Smooth muscle cell of the brain vasculature (primary cell): ENCODE measurements around the gene KLHL42.
A peak's percentile ranks its signal among the peaks of the same experiment; 100 is the strongest.
"Not testable (repeated sequence)": the region's sequence is repeated elsewhere in the genome, so short reads cannot be mapped to it uniquely, and the experiment has no call there.

ENCODE experiments used
- DNase-seq: peaks from one replicate; pipeline ENCODE4 v3.0.0-alpha.2; 2012; ENCODE audit warnings: low read depth, low spot score

Gene KLHL42

GRCh38 chr12:27817766-27818165 is 37.7 kb downstream of the KLHL42 start:
- DNase-seq, result no peak

GRCh38 chr12:27818401-27818918 is 38.4 kb downstream of the KLHL42 start:
- no peak for DNase-seq

GRCh38 chr12:27820564-27820963 is 40.5 kb downstream of the KLHL42 start:
- no peak for DNase-seq

GRCh38 chr12:27821259-27821973 is 41.4 kb downstream of the KLHL42 start:
- peak; percentile 41 for DNase-seq

- DNase-seq, result no peak
These were observed 42.2 kb downstream of the KLHL42 start for GRCh38 chr12:27822076-27822712.

- no peak for DNase-seq
These were observed 43.0 kb downstream of the KLHL42 start for GRCh38 chr12:27823038-27823437.

GRCh38 chr12:27824126-27824842 is 44.3 kb downstream of the KLHL42 start:
- DNase-seq, result no peak

- DNase-seq, result no peak
These were observed 46.0 kb downstream of the KLHL42 start for GRCh38 chr12:27826076-27826475.

GRCh38 chr12:27828196-27828595 is 48.2 kb downstream of the KLHL42 start:
- no peak for DNase-seq

- no peak for DNase-seq
These were observed 58.6 kb downstream of the KLHL42 start for GRCh38 chr12:27838543-27839185.

GRCh38 chr12:27840229-27840999 is 60.4 kb downstream of the KLHL42 start:
- no peak for DNase-seq

- DNase-seq, result peak; percentile 53
These were observed 61.4 kb downstream of the KLHL42 start for GRCh38 chr12:27841392-27841882.

GRCh38 chr12:27843714-27844245 is 63.7 kb downstream of the KLHL42 start:
- no peak for DNase-seq

GRCh38 chr12:27844366-27845090 is 64.5 kb downstream of the KLHL42 start:
- DNase-seq, result no peak

- no peak for DNase-seq
These were observed 65.2 kb downstream of the KLHL42 start for GRCh38 chr12:27845187-27845586.

GRCh38 chr12:27845706-27846105 is 65.7 kb downstream of the KLHL42 start:
- DNase-seq, result not testable (repeated sequence)

GRCh38 chr12:27847293-27847692 is 67.3 kb downstream of the KLHL42 start:
- not testable (repeated sequence) for DNase-seq

GRCh38 chr12:27851311-27851710 is 71.3 kb downstream of the KLHL42 start:
- no peak for DNase-seq

GRCh38 chr12:27852117-27852516 is 72.1 kb downstream of the KLHL42 start:
- no peak for DNase-seq
